NB4 (cell line): ENCODE results near the gene FSTL4.

Source experiments
- CTCF ChIP-seq: IDR thresholded peaks from one replicate; pipeline ENCODE4 v1.5.1; 2012; ENCODE audit warnings: low read depth, low read length
- MAX ChIP-seq: IDR thresholded peaks from 2 replicates; pipeline ENCODE4 v1.6.1; 2011; ENCODE audit warnings: low read depth, low read length
- POLR2A ChIP-seq: IDR thresholded peaks from 2 replicates; pipeline ENCODE4 v1.6.1; 2011; ENCODE audit warnings: mild to moderate bottlenecking; ENCODE audit not compliant: insufficient read length; ENCODE audit errors: extremely low read depth

GRCh38 chr5:133420440-133421301 is 191.7 kb downstream of the FSTL4 start:
- no peak for TF ChIP-seq POLR2A
- no peak for TF ChIP-seq MAX
- TF ChIP-seq CTCF, result no peak
